PFSK-1 (cell line): ENCODE results near the gene RGL2.

Source experiments
- FOXP2 ChIP-seq: optimal IDR thresholded peaks from 2 replicates; pipeline ENCODE3; 2011; ENCODE audit warnings: borderline replicate concordance, control low read depth, inconsistent platforms; ENCODE audit not compliant: insufficient read depth; ENCODE audit errors: extremely low read length, extremely low read depth
- POLR2AphosphoS5 ChIP-seq: IDR thresholded peaks from 2 replicates; pipeline ENCODE4 v1.6.1; 2012; ENCODE audit warnings: low read depth, mild to moderate bottlenecking, control low read depth, low read length, moderate library complexity
- TAF1 ChIP-seq: IDR thresholded peaks from 2 replicates; pipeline ENCODE4 v1.6.1; 2012; ENCODE audit warnings: low read length, control low read depth, borderline replicate concordance; ENCODE audit not compliant: insufficient read depth

- no peak for TF ChIP-seq TAF1
- no peak for TF ChIP-seq FOXP2
- TF ChIP-seq POLR2AphosphoS5: peak; percentile 15
Measured at GRCh38 chr6:33273924-33274902, 24.5 kb downstream of the RGL2 start.
